IPS-15b (cell line): ENCODE data around the gene C12orf75.
"Not testable (repeated sequence)": the region's sequence is repeated elsewhere in the genome, so short reads cannot be mapped to it uniquely, and the experiment has no call there.

Experiments
- H3K27me3 ChIP-seq: one replicate; pipeline ENCODE4 v1.6.1; 2013; ENCODE audit warnings: low read length; ENCODE audit not compliant: control insufficient read depth, insufficient read depth
- H3K36me3 ChIP-seq: one replicate; pipeline ENCODE4 v1.6.1; 2013; ENCODE audit warnings: low read length; ENCODE audit not compliant: control insufficient read depth, insufficient read depth
- H3K4me1 ChIP-seq: one replicate; pipeline ENCODE4 v1.6.1; 2013; ENCODE audit warnings: mild to moderate bottlenecking, low read length; ENCODE audit not compliant: control insufficient read depth, insufficient read depth
- H3K4me3 ChIP-seq: one replicate; pipeline ENCODE4 v1.5.1; 2013; ENCODE audit warnings: low read depth, low read length
- H3K9ac ChIP-seq: one replicate; pipeline ENCODE4 v1.6.1; 2013; ENCODE audit warnings: low read depth, mild to moderate bottlenecking, low read length
- H3K9me3 ChIP-seq: one replicate; pipeline ENCODE4 v1.6.1; 2013; ENCODE audit warnings: mild to moderate bottlenecking, low read length; ENCODE audit not compliant: control insufficient read depth, insufficient read depth

The C12orf75 gene

GRCh38 chr12:105341620-105342019 lies 11.1 kb downstream of the C12orf75 start:
- not testable (repeated sequence) for H3K27me3 ChIP-seq, H3K9me3 ChIP-seq, H3K9ac ChIP-seq, H3K36me3 ChIP-seq, H3K4me3 ChIP-seq
- H3K4me1 ChIP-seq: peaks cover 15% of the 10 kb centered on the region

DNA sequence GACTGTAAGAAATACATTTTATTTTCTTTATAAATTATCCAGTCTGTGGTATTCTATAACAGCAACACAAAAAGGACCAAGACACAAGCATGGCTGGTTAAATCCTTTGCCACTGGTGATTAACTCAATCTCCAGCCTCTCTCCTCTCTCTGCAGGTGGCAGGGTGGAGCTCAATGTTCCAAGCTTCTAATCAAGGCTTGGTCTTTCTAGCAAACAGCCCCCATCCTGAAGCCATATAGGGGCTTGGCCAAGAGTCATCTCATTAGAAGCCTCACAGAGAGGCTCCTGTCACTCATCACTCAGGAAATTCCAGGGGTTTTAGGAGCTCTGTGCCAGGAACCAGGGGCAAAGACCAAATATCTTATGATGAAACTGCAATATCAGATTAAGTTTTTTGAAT lies 12.0 kb downstream of the C12orf75 start:
- no peaks in the 10 kb centered on the region for H3K27me3 ChIP-seq
- peaks cover 4% of the 10 kb centered on the region for H3K9me3 ChIP-seq
- no peak overlapping the region for H3K9ac ChIP-seq
- H3K4me1 ChIP-seq: peaks cover 15% of the 10 kb centered on the region
- H3K4me3 ChIP-seq: no peak overlapping the region
- no peaks in the 10 kb centered on the region for H3K36me3 ChIP-seq

GRCh38 chr12:105343836-105344235 lies 13.3 kb downstream of the C12orf75 start:
- H3K4me1 ChIP-seq: peaks cover 15% of the 10 kb centered on the region
- peaks cover 4% of the 10 kb centered on the region for H3K9me3 ChIP-seq
- no peaks in the 10 kb centered on the region for H3K36me3 ChIP-seq

DNA sequence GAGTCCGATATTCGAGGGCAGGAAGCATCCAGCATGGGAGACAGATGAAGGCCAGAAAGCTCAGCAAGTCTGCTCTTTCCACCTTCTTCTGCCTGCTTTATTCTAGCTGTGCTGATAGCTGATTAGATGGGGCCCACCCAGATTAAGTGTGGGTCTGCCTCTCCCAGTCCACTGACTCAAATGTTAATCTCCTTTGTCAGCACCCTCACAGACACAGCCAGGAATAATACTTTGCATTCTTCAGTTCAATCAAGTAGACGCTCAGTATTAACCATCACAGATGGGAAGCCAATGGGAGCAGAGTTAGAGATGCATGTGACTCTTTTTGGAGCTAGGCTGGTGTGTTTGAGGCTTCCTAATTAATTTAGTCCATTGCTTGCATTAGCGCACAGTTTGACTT lies 17.0 kb downstream of the C12orf75 start:
- H3K4me1 ChIP-seq: peaks cover 22% of the 10 kb centered on the region
- no peaks in the 10 kb centered on the region for H3K9me3 ChIP-seq
- H3K36me3 ChIP-seq: no peaks in the 10 kb centered on the region
- H3K4me3 ChIP-seq: no peak overlapping the region
- no peak overlapping the region for H3K9ac ChIP-seq
- H3K27me3 ChIP-seq: no peaks in the 10 kb centered on the region

More at GRCh38 chr12:105343836-105344235, 13.3 kb downstream of the C12orf75 start:
- no peaks in the 10 kb centered on the region for H3K27me3 ChIP-seq
- H3K9ac ChIP-seq: no peak overlapping the region
- H3K4me3 ChIP-seq: no peak overlapping the region

GRCh38 chr12:105348142-105348541 lies 17.7 kb downstream of the C12orf75 start:
- Histone ChIP-seq H3K36me3 (no peaks in the 10 kb centered on the region), H3K9ac (no peak overlapping the region), H3K27me3 (no peaks in the 10 kb centered on the region), H3K4me3 (no peak overlapping the region), H3K9me3 (no peaks in the 10 kb centered on the region), H3K4me1 (peaks cover 22% of the 10 kb centered on the region)

- Histone ChIP-seq H3K27me3 (no peaks in the 10 kb centered on the region), H3K4me3 (no peak overlapping the region), H3K9me3 (no peaks in the 10 kb centered on the region), H3K36me3 (no peaks in the 10 kb centered on the region), H3K4me1 (peaks cover 20% of the 10 kb centered on the region), H3K9ac (no peak overlapping the region)
Measured at GRCh38 chr12:105348561-105348960, 18.1 kb downstream of the C12orf75 start.

GRCh38 chr12:105349138-105349537 lies 18.6 kb downstream of the C12orf75 start:
- H3K36me3 ChIP-seq: no peaks in the 10 kb centered on the region
- no peak overlapping the region for H3K9ac ChIP-seq
- H3K4me3 ChIP-seq: no peak overlapping the region
- no peaks in the 10 kb centered on the region for H3K27me3 ChIP-seq
- no peaks in the 10 kb centered on the region for H3K9me3 ChIP-seq
- peaks cover 15% of the 10 kb centered on the region for H3K4me1 ChIP-seq

GRCh38 chr12:105351523-105351922 lies 21.0 kb downstream of the C12orf75 start:
- H3K9ac ChIP-seq: no peak overlapping the region
- H3K4me1 ChIP-seq: peaks cover 12% of the 10 kb centered on the region
- H3K4me3 ChIP-seq: no peak overlapping the region

GRCh38 chr12:105352052-105352451 lies 21.6 kb downstream of the C12orf75 start:
- no peak overlapping the region for H3K4me3 ChIP-seq
- no peak overlapping the region for H3K9ac ChIP-seq
- H3K4me1 ChIP-seq: peaks cover 12% of the 10 kb centered on the region
- no peaks in the 10 kb centered on the region for H3K9me3 ChIP-seq
- no peaks in the 10 kb centered on the region for H3K27me3 ChIP-seq
- no peaks in the 10 kb centered on the region for H3K36me3 ChIP-seq

More at GRCh38 chr12:105351523-105351922, 21.0 kb downstream of the C12orf75 start:
- Histone ChIP-seq H3K36me3 (no peaks in the 10 kb centered on the region), H3K27me3 (no peaks in the 10 kb centered on the region), H3K9me3 (no peaks in the 10 kb centered on the region)

DNA sequence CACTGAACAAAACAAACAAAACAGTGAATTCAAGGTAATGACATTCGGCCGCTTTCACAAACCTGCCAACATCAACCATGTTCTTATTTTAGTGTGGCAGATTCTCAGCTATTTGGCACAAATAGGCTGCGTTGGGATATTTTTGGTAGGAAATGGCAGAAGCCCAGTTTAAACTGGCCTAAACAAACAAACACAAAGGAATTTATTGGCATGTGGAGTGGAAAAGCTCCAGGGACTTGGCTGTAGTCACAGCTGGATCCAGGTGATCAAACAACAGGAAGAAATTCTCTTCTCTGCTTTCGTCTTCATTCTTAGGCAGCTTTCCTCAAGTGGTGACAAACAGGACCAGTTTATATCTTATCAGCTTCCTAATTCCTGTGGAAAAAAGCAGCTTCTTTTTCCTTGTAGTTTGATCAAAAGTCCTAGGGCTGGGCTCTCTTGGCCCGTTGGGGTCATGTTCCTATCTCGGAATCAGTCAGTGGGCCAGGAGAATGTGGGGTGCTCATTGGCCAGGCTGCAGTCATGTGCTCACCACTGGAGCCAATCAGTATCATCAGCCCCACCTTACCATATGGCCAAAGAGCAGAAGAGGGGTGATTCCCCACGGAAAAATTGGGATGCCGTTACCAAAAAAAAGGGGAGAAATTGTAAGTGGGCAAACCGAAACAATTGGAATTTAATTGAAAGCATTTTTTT lies 22.6 kb downstream of the C12orf75 start:
- Histone ChIP-seq H3K9ac (no peak overlapping the region), H3K4me1 (peaks cover 12% of the 10 kb centered on the region), H3K36me3 (no peaks in the 10 kb centered on the region), H3K27me3 (no peaks in the 10 kb centered on the region), H3K9me3 (no peaks in the 10 kb centered on the region), H3K4me3 (no peak overlapping the region)

DNA sequence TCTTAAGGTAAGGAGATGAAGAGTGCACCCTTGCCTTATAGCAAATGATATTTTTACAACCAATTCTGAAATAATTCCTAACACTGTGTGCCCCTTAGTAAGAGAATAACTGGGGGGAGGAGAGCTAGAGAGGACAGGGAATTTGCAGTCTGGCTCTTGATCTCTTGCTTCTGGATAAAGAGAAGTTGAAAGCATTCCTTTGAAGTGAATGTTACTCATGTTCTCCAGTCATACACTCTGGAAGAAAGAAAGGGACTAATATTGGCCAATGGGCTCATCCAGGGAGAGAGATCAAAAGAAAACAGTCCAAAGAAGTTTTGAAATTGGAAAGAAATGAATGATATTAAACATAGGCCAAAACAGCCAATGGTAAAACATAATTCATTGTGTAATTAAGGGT lies 25.3 kb downstream of the C12orf75 start:
- no peak overlapping the region for H3K4me3 ChIP-seq
- no peaks in the 10 kb centered on the region for H3K36me3 ChIP-seq
- peaks cover 12% of the 10 kb centered on the region for H3K4me1 ChIP-seq
- no peaks in the 10 kb centered on the region for H3K27me3 ChIP-seq
- no peaks in the 10 kb centered on the region for H3K9me3 ChIP-seq
- no peak overlapping the region for H3K9ac ChIP-seq

DNA sequence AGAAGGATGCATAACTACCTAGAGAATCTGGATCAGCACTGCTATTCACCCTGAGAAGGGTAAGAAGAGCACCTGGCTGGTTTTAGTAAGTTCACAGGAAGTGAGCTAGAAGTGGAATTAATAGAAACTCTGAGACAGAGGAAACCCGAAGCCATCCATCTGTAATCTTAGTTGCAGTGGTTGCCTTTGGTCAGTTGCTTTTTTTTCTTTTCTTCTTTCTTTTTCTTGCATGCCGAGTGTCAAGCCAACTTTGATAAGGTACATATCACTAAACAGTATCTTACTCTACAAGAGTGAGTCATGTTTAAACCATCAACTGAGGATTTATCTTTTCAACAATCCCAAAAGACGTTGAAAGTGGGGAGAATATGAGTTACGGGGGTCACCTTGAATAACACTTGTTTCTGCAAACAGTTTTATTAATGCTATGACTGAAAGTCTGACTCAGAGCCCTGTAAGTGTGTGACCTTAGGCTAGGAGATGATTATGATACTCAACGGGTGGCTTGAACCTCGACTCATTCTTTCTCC lies 26.7 kb downstream of the C12orf75 start:
- H3K36me3 ChIP-seq: no peaks in the 10 kb centered on the region
- no peaks in the 10 kb centered on the region for H3K9me3 ChIP-seq
- H3K27me3 ChIP-seq: no peaks in the 10 kb centered on the region
- no peak overlapping the region for H3K4me3 ChIP-seq
- peaks cover 7% of the 10 kb centered on the region for H3K4me1 ChIP-seq
- no peak overlapping the region for H3K9ac ChIP-seq
